Mesodermal cell (in vitro differentiated cells): ENCODE results near the gene RPL38.

Source experiments
- H3K27ac ChIP-seq: 2 replicates; pipeline ENCODE4 v1.7.0; 2013; ENCODE audit warnings: mild to moderate bottlenecking, low read depth, low read length, moderate library complexity; ENCODE audit not compliant: severe bottlenecking
- H3K36me3 ChIP-seq: 2 replicates; pipeline ENCODE4 v1.7.1; 2013; ENCODE audit warnings: mild to moderate bottlenecking, low read length, moderate library complexity; ENCODE audit not compliant: control insufficient read depth, insufficient read depth
- H3K4me1 ChIP-seq: one replicate; pipeline ENCODE4 v1.7.1; 2013; ENCODE audit warnings: mild to moderate bottlenecking, low read length; ENCODE audit not compliant: insufficient read depth, control insufficient read depth, poor library complexity, severe bottlenecking
- H3K4me3 ChIP-seq: 2 replicates; pipeline ENCODE4 v1.7.0; 2013; ENCODE audit warnings: low read length, control low read depth, mild to moderate bottlenecking; ENCODE audit not compliant: insufficient read depth, poor library complexity, severe bottlenecking; ENCODE audit errors: extremely low read depth
- H3K9me3 ChIP-seq: 2 replicates; pipeline ENCODE4 v1.7.1; 2013; ENCODE audit warnings: mild to moderate bottlenecking, low read length, moderate library complexity; ENCODE audit not compliant: control insufficient read depth
- WGBS, 2 experiments: methylation state at CpG; one replicate each; pipeline ENCODE4 v1.1.5; 2013; ENCODE audit warnings: missing lambda C conversion rate in 2 of 2; ENCODE audit not compliant: insufficient coverage in 2 of 2; 5-methylcytosine and 5-hydroxymethylcytosine counted together

Gene RPL38

GRCh38 chr17:74228306-74228978 lies 25.0 kb downstream of the RPL38 start:
- Histone ChIP-seq H3K9me3 (no peaks in the 10 kb centered on the region), H3K27ac (no peak overlapping the region), H3K36me3 (no peaks in the 10 kb centered on the region), H3K4me1 (peaks cover 2% of the 10 kb centered on the region), H3K4me3 (no peak overlapping the region)
- whole genome bisulfite sequencing, 2 experiments: 89 to 96% methylated on average over 2 to 3 of the region's 5 CpGs

- H3K27ac ChIP-seq: no peak overlapping the region
- H3K4me1 ChIP-seq: no peaks in the 10 kb centered on the region
- no peaks in the 10 kb centered on the region for H3K9me3 ChIP-seq
- no peaks in the 10 kb centered on the region for H3K36me3 ChIP-seq
- 86 to 97% methylated on average over 15 of the region's 16 CpGs for WGBS, 2 experiments
- no peak overlapping the region for H3K4me3 ChIP-seq
Observed at GRCh38 chr17:74230896-74231295, 27.4 kb downstream of the RPL38 start.

- Histone ChIP-seq H3K27ac (no peak overlapping the region), H3K36me3 (no peaks in the 10 kb centered on the region), H3K4me3 (no peak overlapping the region), H3K4me1 (no peaks in the 10 kb centered on the region), H3K9me3 (no peaks in the 10 kb centered on the region)
- 88 to 93% methylated on average over 11 to 12 of the region's 17 CpGs for WGBS, 2 experiments
Observed at GRCh38 chr17:74231928-74232907, 28.7 kb downstream of the RPL38 start.

DNA sequence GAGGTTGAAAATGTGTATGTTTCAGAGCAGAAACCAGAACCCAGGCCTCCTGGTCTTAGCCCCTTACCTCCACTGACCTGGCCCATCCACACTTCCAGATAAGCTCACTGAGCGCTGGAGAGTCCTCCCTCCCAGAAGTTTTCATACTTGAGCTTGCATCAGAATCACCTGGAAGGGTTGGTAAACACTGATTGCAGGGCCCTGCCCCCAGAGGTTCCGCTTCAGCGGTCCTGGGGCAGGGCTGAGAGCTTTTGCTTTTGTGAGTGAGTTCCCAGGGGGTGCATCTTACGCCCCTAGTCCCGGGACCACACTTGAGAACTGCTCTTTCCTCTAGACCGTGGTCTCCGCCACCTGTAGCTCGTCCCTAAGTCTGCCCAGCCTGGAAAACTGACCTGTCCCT lies 30.5 kb downstream of the RPL38 start:
- Histone ChIP-seq H3K36me3 (no peaks in the 10 kb centered on the region), H3K4me1 (no peaks in the 10 kb centered on the region), H3K27ac (no peak overlapping the region), H3K9me3 (no peaks in the 10 kb centered on the region), H3K4me3 (no peak overlapping the region)
- 84 to 86% methylated on average over 5 to 6 of the region's 8 CpGs for WGBS, 2 experiments

DNA sequence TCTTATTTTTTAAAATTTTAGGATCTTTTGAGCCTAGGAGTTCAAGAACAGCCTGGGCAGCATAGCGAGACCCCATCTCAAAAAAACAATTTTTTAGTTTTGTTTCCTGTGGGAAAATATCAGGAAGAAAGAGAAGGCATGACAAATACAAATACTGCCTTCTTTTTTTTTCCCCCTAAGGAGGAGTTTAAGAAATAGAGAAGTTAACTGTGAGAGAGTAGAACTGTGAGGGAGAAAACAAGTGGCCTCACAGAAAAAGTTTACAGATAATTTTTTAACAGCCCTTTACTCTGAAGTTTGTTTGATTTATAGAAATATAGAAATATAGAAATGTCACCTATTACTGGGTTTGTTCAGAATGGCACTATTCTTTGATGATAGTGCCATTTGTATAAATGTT lies 31.0 kb downstream of the RPL38 start:
- Histone ChIP-seq H3K4me1 (no peaks in the 10 kb centered on the region), H3K27ac (no peak overlapping the region), H3K4me3 (no peak overlapping the region), H3K36me3 (no peaks in the 10 kb centered on the region), H3K9me3 (no peaks in the 10 kb centered on the region)
- WGBS, 2 experiments: no CpG with 5 or more reads among the region's 1 CpG

DNA sequence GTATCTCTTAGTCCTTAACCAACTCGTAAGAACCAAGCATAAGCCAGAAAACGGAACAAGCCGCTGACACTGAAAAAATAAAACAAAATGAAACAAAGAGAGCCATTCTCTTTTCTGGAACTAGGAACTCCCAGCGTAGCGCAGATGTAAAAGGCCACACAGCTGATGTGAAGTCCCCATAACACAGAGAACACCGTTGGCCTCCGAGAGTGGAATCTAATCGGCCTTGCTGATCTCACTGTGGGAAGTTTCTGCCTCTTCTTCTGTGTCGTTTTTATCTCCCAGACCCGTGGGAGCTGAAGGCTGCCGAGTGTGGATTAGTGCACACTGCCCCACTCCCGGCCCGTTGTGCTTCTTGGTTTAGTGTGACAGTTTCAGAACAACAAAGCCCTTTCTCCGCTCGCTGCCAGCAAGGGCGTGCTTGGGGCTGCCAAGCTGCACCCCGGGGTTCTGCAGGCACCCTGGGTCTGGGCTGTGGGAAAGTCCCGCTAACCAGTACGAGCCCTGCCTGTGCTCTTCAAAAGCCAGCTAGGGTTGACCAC lies 31.6 kb downstream of the RPL38 start:
- Histone ChIP-seq H3K27ac (no peak overlapping the region), H3K4me1 (no peaks in the 10 kb centered on the region), H3K4me3 (no peak overlapping the region), H3K9me3 (no peaks in the 10 kb centered on the region), H3K36me3 (no peaks in the 10 kb centered on the region)
- 91 to 92% methylated on average over 16 to 18 of the region's 19 CpGs for WGBS, 2 experiments

DNA sequence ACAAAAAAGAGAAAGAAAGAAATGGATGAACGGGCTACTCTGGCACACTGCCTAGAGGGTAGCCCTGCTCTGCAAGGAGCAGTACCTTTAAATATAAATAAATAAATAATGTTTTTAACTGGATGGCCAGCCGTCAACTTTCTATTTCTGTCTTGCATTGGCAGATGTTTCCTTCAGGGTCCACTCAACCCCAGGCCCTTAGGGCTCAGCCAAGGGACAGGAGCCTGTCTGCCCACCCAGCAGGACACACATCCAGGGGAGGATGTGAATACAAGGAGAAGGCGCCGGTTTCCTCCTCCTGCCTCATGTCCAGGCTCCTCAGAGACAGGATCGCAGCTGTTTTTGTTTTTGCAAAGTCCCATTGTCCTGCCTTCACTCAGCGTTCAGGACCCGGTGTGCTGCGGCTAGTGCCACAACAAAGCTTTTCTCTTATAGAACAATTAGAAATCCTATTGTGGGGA lies 32.5 kb downstream of the RPL38 start:
- Histone ChIP-seq H3K4me1 (no peaks in the 10 kb centered on the region), H3K27ac (no peak overlapping the region), H3K36me3 (no peaks in the 10 kb centered on the region), H3K9me3 (no peaks in the 10 kb centered on the region), H3K4me3 (no peak overlapping the region)
- WGBS, 2 experiments: 69 to 86% methylated on average over 3 of the region's 8 CpGs

DNA sequence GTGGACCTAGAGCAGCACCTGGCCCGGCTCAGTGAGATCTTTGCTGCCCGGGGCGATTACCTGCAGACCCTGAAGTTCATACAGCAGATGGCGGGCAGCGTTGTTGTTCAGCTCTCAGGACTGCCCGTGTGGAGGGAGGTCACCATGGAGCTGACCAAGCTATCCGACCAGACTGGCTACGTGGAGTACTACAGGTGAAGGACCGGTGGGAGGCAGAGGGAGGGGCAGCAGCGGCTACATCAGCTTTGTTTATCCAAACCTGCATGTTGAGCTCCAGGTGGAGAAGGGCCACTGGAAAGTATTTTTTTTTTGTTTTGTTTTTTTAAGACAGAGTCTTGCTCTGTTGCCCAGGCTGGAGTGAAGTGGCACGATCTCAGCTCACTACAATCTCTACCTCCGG lies 33.8 kb downstream of the RPL38 start:
- Histone ChIP-seq H3K4me3 (no peak overlapping the region), H3K36me3 (no peaks in the 10 kb centered on the region), H3K4me1 (no peaks in the 10 kb centered on the region), H3K27ac (no peak overlapping the region), H3K9me3 (no peaks in the 10 kb centered on the region)
- WGBS, 2 experiments: 93 to 94% methylated on average over 10 to 11 of the region's 12 CpGs

- 66 to 77% methylated on average over 7 of the region's 10 CpGs for WGBS, 2 experiments
- Histone ChIP-seq H3K36me3 (no peaks in the 10 kb centered on the region), H3K9me3 (no peaks in the 10 kb centered on the region), H3K27ac (no peak overlapping the region), H3K4me3 (no peak overlapping the region), H3K4me1 (no peaks in the 10 kb centered on the region)
Observed at GRCh38 chr17:74239172-74239571, 35.7 kb downstream of the RPL38 start.

DNA sequence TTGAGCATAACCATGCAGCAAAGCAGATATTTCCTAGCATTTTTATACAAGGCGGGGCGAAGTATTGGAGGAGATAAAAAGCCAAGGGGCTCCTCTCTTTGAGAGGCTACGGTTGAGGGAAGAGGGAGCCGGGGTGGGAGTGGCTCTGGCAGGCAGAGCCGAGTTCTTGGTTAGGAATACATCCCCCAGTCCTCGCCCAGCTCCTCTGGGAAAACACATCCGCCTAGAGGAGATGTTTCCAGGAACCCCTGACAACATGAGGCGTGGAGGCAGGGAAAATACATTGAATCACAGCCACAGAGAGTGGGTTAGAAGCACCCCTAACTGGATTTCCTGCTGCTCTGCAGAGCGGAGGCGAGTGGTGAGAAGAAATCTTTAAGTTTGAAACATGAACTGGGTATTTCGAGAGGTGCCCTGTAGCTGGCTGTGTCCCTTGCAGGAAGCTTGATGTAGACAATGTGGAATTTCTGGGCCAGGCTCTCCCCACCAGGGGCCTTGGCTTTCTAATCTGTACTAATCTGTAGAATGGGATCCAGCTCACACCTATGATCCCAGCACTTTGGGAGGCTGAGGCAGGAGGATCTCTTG lies 37.2 kb downstream of the RPL38 start:
- H3K9me3 ChIP-seq: no peaks in the 10 kb centered on the region
- WGBS, 2 experiments: 70 to 86% methylated on average over 8 to 9 of the region's 11 CpGs
- H3K4me3 ChIP-seq: no peak overlapping the region
- no peaks in the 10 kb centered on the region for H3K36me3 ChIP-seq
- peaks cover 8% of the 10 kb centered on the region for H3K4me1 ChIP-seq
- H3K27ac ChIP-seq: no peak overlapping the region
